K562 (cell line): ENCODE results near the gene SUFU. TPM values are rescaled to one million over a fixed set of nuclear protein-coding genes. Genes with fewer than 3 reads are reported as not detected.
A peak's percentile ranks its signal among the peaks of the same experiment; 100 is the strongest.

Experiments used
- CTBP1 ChIP-seq: fragments of 450-650 bp; IDR thresholded peaks from 2 replicates; pipeline ENCODE4 v1.6.1; 2016; ENCODE audit warnings: borderline replicate concordance
- GABPA ChIP-seq: fragments of 200-800 bp; sonication (Bioruptor generic); conservative IDR thresholded peaks from 2 replicates; pipeline ENCODE4 v1.6.1; 2016; ENCODE audit warnings: low read depth, missing genetic modification characterization, missing compliant biosample characterization
- GMEB1 ChIP-seq: fragments of 250-450 bp; sonication (Bioruptor Pico); IDR thresholded peaks from 2 replicates; pipeline ENCODE4 v1.4.0; 2020; ENCODE audit warnings: mild to moderate bottlenecking
- RBFOX2 ChIP-seq: fragments of 200-400 bp; formaldehyde crosslinking; IDR thresholded peaks from 2 replicates; pipeline ENCODE4 v1.6.1; 2017; ENCODE audit warnings: low read depth, mild to moderate bottlenecking, low read length, moderate library complexity
- ZFX ChIP-seq: sonication (generic); formaldehyde crosslinking; IDR thresholded peaks from 2 replicates; pipeline ENCODE4 v1.8.0; 2022; ENCODE audit warnings: mild to moderate bottlenecking, missing genetic modification reagents, moderate library complexity
- ZNF354B ChIP-seq: fragments of 250-450 bp; sonication (Bioruptor Pico); IDR thresholded peaks from 2 replicates; pipeline ENCODE4 v1.4.0; 2020
- polyA plus RNA-seq, 8 experiments: library from polyadenylated mRNA; depleted of rRNA in 4 of 8; stranded (reverse) in 5 of 8; unstranded in 3 of 8; fragments of >200 nt; fragmentation: Nextera tagmentation in 2 of 8; fragmentation: Illumina TruSeq in 1 of 8; extraction: Ambion mirVana in 2 of 8; extraction: Trizol in 1 of 8; gene quantifications; 2 replicates each; pipeline versions ENCODE4 v1.2.1 to v1.2.3, GENCODE V29; 2011 to 2014; ENCODE audit warnings: inconsistent platforms in 1 of 8, missing spikeins in 1 of 8
- total RNA-seq, 7 experiments: library from RNA; depleted of rRNA in 6 of 7; stranded (reverse); fragments of >200 nt in 6 of 7; fragmentation: Illumina TruSeq in 2 of 7; extraction: Trizol in 2 of 7; gene quantifications; 2 replicates each; pipeline versions ENCODE4 v1.2.1 to v1.2.3, GENCODE V29; 2011 to 2021; ENCODE audit warnings: low replicate concordance in 1 of 7
- TF ChIP-seq, protein P1 (sequence below), 2 experiments: IDR thresholded peaks; 2 replicates each; pipeline ENCODE4 v1.6.1; 2012; ENCODE audit warnings: improper control_type of control experiment in 2 of 2, low read depth in 2 of 2, low read length in 2 of 2, borderline replicate concordance in 1 of 2
- TF ChIP-seq, protein P2 (sequence below), 3 experiments: fragments of 200-800 bp in 1 of 3; fragments of 250-450 bp in 1 of 3; fragments of 450-650 bp in 1 of 3; sonication (Bioruptor Pico) in 1 of 3; sonication (Bioruptor generic) in 1 of 3; formaldehyde crosslinking in 1 of 3; IDR thresholded peaks; 2 replicates each; pipeline versions ENCODE4 v1.6.1 to v1.8.0; 2016 to 2022; ENCODE audit warnings: mild to moderate bottlenecking in 2 of 3, missing genetic modification characterization in 2 of 3, missing compliant biosample characterization in 1 of 3, moderate library complexity in 1 of 3

The SUFU gene
- total and polyA plus RNA-seq, 9 of the 15 experiments (the other 6 are each of a cell fraction or from before 2014, with no cell fraction given): 0.59 to 6.3 (median 0.82) TPM

DNA sequence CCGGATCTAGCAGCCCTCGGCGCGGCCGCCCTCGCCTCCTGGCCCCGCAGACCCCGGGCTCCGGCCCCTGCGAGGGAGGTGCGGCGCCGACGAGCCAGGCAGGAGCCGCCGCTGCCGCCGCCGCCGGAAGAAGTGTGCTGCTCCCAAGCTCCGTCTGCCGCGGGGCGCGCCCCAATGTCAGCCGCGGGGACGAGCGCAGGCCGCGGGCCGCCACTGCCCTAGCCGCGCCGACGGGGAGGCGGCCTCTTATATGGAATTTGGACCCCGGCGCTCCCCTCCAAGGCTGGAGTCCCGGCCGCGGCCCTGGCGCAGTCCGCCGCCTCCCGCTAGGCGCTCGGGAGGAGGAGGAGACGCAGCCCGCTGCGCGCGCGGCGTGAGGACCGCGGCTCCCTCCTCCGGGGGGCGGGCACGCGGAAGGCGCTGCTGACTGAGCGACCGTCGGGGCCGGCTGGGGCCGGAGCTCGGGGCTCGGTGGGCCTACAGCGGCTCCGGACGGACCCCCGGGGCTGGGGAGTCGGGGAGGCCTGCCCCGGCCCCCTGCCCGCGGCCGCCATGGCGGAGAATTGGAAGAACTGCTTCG lies 140.4 kb downstream of the SUFU start, which contains the start of gene TRIM8 (continued):
- peak; percentile 87 for TF ChIP-seq CTBP1
- TF ChIP-seq, protein P1, sequence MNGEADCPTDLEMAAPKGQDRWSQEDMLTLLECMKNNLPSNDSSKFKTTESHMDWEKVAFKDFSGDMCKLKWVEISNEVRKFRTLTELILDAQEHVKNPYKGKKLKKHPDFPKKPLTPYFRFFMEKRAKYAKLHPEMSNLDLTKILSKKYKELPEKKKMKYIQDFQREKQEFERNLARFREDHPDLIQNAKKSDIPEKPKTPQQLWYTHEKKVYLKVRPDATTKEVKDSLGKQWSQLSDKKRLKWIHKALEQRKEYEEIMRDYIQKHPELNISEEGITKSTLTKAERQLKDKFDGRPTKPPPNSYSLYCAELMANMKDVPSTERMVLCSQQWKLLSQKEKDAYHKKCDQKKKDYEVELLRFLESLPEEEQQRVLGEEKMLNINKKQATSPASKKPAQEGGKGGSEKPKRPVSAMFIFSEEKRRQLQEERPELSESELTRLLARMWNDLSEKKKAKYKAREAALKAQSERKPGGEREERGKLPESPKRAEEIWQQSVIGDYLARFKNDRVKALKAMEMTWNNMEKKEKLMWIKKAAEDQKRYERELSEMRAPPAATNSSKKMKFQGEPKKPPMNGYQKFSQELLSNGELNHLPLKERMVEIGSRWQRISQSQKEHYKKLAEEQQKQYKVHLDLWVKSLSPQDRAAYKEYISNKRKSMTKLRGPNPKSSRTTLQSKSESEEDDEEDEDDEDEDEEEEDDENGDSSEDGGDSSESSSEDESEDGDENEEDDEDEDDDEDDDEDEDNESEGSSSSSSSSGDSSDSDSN (IDR thresholded peaks at IDR 0.05; ENCODE audit: borderline replicate concordance in 1 of 2, low read depth in 2 of 2, low read length in 2 of 2): peak; percentile 48 to 81; a peak in 3 of 4 replicates
- peak; percentile 65 for TF ChIP-seq RBFOX2
- TF ChIP-seq ZNF354B (CRISPR knock-in tag): no peak
- no peak for TF ChIP-seq ZFX
- TF ChIP-seq GMEB1 (CRISPR knock-in tag): 0 out of 2 replicates have a peak, but pooled peaks have one; percentile 36
- TF ChIP-seq GABPA: 0 out of 2 replicates have a peak, but pooled peaks have one; percentile 11
- TF ChIP-seq, protein P2, sequence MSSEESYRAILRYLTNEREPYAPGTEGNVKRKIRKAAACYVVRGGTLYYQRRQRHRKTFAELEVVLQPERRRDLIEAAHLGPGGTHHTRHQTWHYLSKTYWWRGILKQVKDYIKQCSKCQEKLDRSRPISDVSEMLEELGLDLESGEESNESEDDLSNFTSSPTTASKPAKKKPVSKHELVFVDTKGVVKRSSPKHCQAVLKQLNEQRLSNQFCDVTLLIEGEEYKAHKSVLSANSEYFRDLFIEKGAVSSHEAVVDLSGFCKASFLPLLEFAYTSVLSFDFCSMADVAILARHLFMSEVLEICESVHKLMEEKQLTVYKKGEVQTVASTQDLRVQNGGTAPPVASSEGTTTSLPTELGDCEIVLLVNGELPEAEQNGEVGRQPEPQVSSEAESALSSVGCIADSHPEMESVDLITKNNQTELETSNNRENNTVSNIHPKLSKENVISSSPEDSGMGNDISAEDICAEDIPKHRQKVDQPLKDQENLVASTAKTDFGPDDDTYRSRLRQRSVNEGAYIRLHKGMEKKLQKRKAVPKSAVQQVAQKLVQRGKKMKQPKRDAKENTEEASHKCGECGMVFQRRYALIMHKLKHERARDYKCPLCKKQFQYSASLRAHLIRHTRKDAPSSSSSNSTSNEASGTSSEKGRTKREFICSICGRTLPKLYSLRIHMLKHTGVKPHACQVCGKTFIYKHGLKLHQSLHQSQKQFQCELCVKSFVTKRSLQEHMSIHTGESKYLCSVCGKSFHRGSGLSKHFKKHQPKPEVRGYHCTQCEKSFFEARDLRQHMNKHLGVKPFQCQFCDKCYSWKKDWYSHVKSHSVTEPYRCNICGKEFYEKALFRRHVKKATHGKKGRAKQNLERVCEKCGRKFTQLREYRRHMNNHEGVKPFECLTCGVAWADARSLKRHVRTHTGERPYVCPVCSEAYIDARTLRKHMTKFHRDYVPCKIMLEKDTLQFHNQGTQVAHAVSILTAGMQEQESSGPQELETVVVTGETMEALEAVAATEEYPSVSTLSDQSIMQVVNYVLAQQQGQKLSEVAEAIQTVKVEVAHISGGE (CRISPR knock-in tag; IDR thresholded peaks at IDR 0.05): peak in 1 of 3 experiments; percentile 46; a peak in 1 of 6 replicates
